LNCAP (cell line): ENCODE data around the gene SCO2.

Source experiments
- CTCF ChIP-seq: fragments of 450-650 bp; IDR thresholded peaks from 2 replicates; pipeline ENCODE4 v1.5.1; 2017; ENCODE audit warnings: mild to moderate bottlenecking

Gene SCO2

GRCh38 chr22:50526834-50527801 lies 1.7 kb upstream of the SCO2 start:
- no peak for TF ChIP-seq CTCF

GRCh38 chr22:50526108-50526833 lies 873 bp upstream of the SCO2 start:
- peak; percentile 76 for TF ChIP-seq CTCF

- no peak for TF ChIP-seq CTCF
Observed at GRCh38 chr22:50525858-50526107, 385 bp upstream of the SCO2 start.

GRCh38 chr22:50524676-50525103 lies 708 bp downstream of the SCO2 start:
- no peak for TF ChIP-seq CTCF

- no peak for TF ChIP-seq CTCF
Observed at GRCh38 chr22:50523806-50524675, 1.4 kb downstream of the SCO2 start.

GRCh38 chr22:50523458-50523805 lies 2.0 kb downstream of the SCO2 start:
- no peak for TF ChIP-seq CTCF

- TF ChIP-seq CTCF, result no peak
Observed at GRCh38 chr22:50522806-50523438, 2.5 kb downstream of the SCO2 start.
